Uterus (tissue), 4 donors: Measurements from ENCODE around the gene SLAMF8. TPM values are rescaled to one million over a fixed set of nuclear protein-coding genes. Genes with fewer than 3 reads are reported as not detected.

ENCODE experiments used
- DNase-seq, 2 donors: peaks; one replicate each; pipeline ENCODE4 v3.0.0-alpha.2; 2019 to 2020
- H3K27ac ChIP-seq, 2 donors: fragments of 200-600 bp; sonication (generic); 1 replicate in 1 of 2; 2 replicates in 1 of 2; pipeline ENCODE4 v1.5.1; 2016 to 2018
- H3K27me3 ChIP-seq, 2 donors: fragments of 200-600 bp; sonication (generic); one replicate each; pipeline ENCODE4 v1.5.1; 2018 to 2019; ENCODE audit warnings: control low read depth in 1 of 2
- H3K36me3 ChIP-seq, 2 donors: fragments of 200-600 bp; sonication (generic); one replicate each; pipeline ENCODE4 v1.5.1; 2019; ENCODE audit warnings: control low read depth in 1 of 2
- H3K4me1 ChIP-seq, 2 donors: fragments of 200-600 bp; sonication (generic); one replicate each; pipeline ENCODE4 v1.5.1; 2018 to 2019; ENCODE audit warnings: control low read depth in 1 of 2
- H3K4me3 ChIP-seq, 2 donors: fragments of 200-600 bp; sonication (generic); 1 replicate in 1 of 2; 2 replicates in 1 of 2; pipeline ENCODE4 v1.5.1; 2018 to 2019; ENCODE audit warnings: mild to moderate bottlenecking in 1 of 2
- H3K9me3 ChIP-seq, 2 donors: fragments of 200-600 bp; sonication (generic); one replicate each; pipeline ENCODE4 v1.5.1; 2019; ENCODE audit warnings: control low read depth in 1 of 2
- POLR2A ChIP-seq, 2 donors: fragments of 450-650 bp; IDR thresholded peaks; one replicate each; pipeline ENCODE4 v1.6.1; 2016; ENCODE audit warnings: antibody characterized with exemption in 2 of 2, mild to moderate bottlenecking in 1 of 2, moderate library complexity in 1 of 2
- intact Hi-C: fragments of 100-400 bp; cut with DNase I; formaldehyde crosslinking; loops from one replicate; pipeline ENCODE4 v1.15.1; 2023; ENCODE audit warnings: low total_unique reads
- total RNA-seq, 4 donors: library from RNA; depleted of rRNA in 3 of 4; stranded (reverse); fragments of >200 nt in 3 of 4; gene quantifications; one replicate each; pipeline versions ENCODE4 v1.1.0 to v1.2.4, GENCODE V29; 2014 to 2023
- TF ChIP-seq, protein P1 (sequence below), 4 experiments: fragments of 200-600 bp in 2 of 4; fragments of 450-650 bp in 2 of 4; sonication (generic) in 2 of 4; IDR thresholded peaks; one replicate each; pipeline ENCODE4 v1.5.1; 2016 to 2019; ENCODE audit warnings: antibody characterized with exemption in 4 of 4, mild to moderate bottlenecking in 2 of 4, moderate library complexity in 1 of 4
- donor health status: DM: yes; HTN: yes; CAD: no.

Gene SLAMF8
- total RNA-seq, 4 donors from 2014 or later, result 0.28 to 3.2 (median 1.1) TPM; not detected in 1

DNA sequence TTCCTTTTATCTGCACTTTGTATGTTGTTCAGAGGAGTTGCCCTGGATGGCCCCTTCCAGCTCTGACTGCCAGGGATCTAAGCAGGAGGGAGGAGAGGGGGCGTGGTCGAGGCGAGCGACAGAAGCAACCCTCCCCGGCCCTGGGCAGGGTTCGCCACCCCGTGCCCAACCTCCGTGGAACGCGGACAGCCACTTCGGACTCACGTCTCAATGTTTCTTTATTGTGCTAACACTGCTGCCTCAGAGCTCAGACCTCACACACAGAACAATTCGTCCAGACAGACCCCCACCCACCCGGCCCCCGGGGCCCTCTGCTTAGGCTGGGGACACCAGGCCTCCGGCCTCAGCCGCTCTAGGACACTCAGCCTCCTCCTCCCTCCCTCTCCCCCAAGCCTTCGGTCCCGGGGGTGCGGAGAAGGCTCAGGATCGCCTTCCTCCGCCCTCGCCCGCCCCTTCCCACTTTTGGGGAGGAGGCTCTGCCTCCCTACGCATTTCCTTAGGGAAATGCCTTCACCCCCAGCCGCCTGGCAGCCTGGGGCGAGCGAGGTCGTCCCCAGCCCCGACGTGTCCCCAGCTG lies 27.5 kb downstream of the SLAMF8 start:
- Histone ChIP-seq H3K4me3 (peak overlapping the region; percentile 66 to 68), H3K27ac (peak overlapping the region; percentile 92 to 94), H3K36me3 (no peaks in the 10 kb centered on the region), H3K27me3 (no peaks in the 10 kb centered on the region), H3K4me1 (no peaks in the 10 kb centered on the region), H3K9me3 (no peaks in the 10 kb centered on the region)
- DNase-seq, result peak; percentile 66 to 71
- TF ChIP-seq, protein P1, sequence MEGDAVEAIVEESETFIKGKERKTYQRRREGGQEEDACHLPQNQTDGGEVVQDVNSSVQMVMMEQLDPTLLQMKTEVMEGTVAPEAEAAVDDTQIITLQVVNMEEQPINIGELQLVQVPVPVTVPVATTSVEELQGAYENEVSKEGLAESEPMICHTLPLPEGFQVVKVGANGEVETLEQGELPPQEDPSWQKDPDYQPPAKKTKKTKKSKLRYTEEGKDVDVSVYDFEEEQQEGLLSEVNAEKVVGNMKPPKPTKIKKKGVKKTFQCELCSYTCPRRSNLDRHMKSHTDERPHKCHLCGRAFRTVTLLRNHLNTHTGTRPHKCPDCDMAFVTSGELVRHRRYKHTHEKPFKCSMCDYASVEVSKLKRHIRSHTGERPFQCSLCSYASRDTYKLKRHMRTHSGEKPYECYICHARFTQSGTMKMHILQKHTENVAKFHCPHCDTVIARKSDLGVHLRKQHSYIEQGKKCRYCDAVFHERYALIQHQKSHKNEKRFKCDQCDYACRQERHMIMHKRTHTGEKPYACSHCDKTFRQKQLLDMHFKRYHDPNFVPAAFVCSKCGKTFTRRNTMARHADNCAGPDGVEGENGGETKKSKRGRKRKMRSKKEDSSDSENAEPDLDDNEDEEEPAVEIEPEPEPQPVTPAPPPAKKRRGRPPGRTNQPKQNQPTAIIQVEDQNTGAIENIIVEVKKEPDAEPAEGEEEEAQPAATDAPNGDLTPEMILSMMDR (IDR thresholded peaks at IDR 0.05), result no peak
- TF ChIP-seq POLR2A (IDR thresholded peaks at IDR 0.05), result no peak
- intact Hi-C loops, result no loop called here

DNA sequence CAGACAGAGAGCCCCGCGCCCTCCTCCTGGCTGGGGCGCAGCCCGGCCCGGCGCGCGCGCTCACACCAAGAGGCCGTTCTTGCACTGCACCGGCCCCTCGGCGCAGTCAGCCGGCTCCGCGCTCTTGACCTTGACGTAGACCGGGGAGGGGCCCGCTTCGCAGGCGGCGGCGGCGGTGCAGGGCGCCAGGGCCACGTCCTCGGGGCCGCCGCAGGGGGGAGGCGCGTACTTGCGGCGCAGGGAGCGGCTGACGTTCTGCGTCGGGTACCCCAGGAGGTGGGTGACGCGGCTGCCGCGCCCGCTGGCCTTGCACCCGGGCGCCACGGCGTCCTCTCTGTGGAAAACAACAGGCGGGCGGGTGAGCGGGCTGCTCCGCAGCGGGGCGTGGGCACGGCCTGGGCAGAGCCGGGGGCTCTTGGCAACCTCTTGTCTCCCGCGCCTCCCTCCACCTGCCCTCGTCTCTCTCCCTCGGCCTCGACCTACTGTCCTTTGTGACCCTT lies 28.1 kb downstream of the SLAMF8 start:
- Histone ChIP-seq H3K27me3 (no peaks in the 10 kb centered on the region), H3K27ac (peak overlapping the region; percentile 92 to 94), H3K4me1 (no peaks in the 10 kb centered on the region), H3K36me3 (no peaks in the 10 kb centered on the region), H3K4me3 (peak overlapping the region; percentile 66 to 68), H3K9me3 (no peaks in the 10 kb centered on the region)
- intact Hi-C loops, result no loop called here
- TF ChIP-seq POLR2A (IDR thresholded peaks at IDR 0.05), result peak; percentile 71 to 82
- TF ChIP-seq, protein P1 (IDR thresholded peaks at IDR 0.05), result peak in 2 of 4 experiments; percentile 9 to 35
- peak; percentile 82 to 84 for DNase-seq

DNA sequence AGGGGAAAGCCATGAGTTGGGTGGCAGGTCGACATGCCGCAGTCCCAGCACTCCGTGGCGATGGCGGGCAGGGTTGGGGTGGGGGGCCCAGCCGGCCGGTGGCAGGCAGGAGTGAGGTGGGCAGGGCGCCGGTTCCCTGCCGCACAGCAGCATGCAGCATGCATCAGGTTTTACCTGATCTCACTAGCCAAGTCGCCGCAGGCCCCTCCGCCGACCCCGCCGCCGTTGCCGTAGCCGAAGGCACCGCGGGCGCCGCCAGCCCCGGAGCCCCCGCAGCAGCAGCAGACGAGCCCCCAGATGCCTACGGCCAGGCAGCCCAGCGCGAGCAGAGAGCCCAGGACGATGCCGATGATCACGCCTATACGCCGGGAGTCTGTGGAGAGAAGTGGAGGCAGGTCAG lies 29.0 kb downstream of the SLAMF8 start:
- Histone ChIP-seq H3K4me3 (no peak overlapping the region), H3K9me3 (no peaks in the 10 kb centered on the region), H3K27me3 (no peaks in the 10 kb centered on the region), H3K36me3 (no peaks in the 10 kb centered on the region), H3K27ac (peak overlapping the region in 1 of 2 donors; percentile 94), H3K4me1 (no peaks in the 10 kb centered on the region)
- TF ChIP-seq, protein P1 (IDR thresholded peaks at IDR 0.05), result no peak
- no peak for TF ChIP-seq POLR2A (IDR thresholded peaks at IDR 0.05)
- intact Hi-C loops, result no loop called here
- no peak for DNase-seq

DNA sequence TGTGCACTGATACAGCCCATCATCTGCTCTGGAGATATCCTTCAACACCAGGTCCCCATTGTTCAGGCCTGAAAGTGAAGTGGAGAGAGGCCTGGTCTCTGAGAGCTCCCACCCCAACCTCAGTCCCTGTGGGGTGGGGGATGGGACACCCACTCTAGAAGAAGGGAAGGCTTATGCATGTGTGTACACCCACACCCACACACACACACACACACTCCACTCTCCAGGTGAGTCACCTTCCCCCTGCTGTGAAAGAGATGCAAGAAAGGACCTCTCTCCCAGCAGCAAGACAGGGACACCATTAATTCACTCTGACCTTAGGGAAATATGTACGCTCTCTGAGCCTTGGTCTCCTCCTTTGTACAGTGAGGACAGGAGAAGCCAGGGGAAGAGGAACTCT lies 29.9 kb downstream of the SLAMF8 start:
- no peaks in the 10 kb centered on the region for H3K4me1 ChIP-seq
- no peak overlapping the region for H3K4me3 ChIP-seq
- no peaks in the 10 kb centered on the region for H3K36me3 ChIP-seq
- no peak overlapping the region for H3K27ac ChIP-seq
- TF ChIP-seq, protein P1 (IDR thresholded peaks at IDR 0.05), result no peak
- no peak for TF ChIP-seq POLR2A (IDR thresholded peaks at IDR 0.05)
- H3K9me3 ChIP-seq, result no peaks in the 10 kb centered on the region
- H3K27me3 ChIP-seq, result no peaks in the 10 kb centered on the region
- intact Hi-C loops, result no loop called here
- DNase-seq, result no peak

DNA sequence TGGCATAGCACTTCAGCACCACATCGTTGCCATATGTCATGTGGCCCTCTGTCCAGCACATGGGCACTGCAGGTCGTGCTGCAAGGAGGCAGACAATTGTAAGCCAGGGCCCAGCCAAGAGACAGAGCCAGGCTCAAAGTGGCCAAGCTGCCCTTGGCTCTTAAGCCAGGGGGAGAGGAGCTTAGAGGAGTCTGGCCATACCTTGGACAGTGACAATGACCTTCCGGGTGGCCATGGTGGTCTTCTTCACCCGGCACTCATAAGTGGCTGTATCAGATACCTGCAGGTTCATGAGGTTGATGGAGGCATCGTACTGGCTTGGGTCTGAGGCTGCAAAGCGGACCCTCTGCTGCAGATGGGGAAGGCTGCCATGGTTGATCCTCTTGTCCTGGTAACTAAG lies 31.2 kb downstream of the SLAMF8 start:
- no peaks in the 10 kb centered on the region for H3K36me3 ChIP-seq
- no peak overlapping the region for H3K4me3 ChIP-seq
- DNase-seq, result no peak
- no peaks in the 10 kb centered on the region for H3K27me3 ChIP-seq
- H3K4me1 ChIP-seq, result no peaks in the 10 kb centered on the region
- TF ChIP-seq POLR2A (IDR thresholded peaks at IDR 0.05), result no peak
- H3K9me3 ChIP-seq, result no peaks in the 10 kb centered on the region
- intact Hi-C loops, result no loop called here
- H3K27ac ChIP-seq, result no peak overlapping the region
